GM23338 (cell line): ENCODE results near the gene OR5A1. TPM values are rescaled to one million over a fixed set of nuclear protein-coding genes. Genes with fewer than 3 reads are reported as not detected.

Experiments
- polyA plus RNA-seq: library from polyadenylated mRNA; unstranded; fragments of >200 nt; fragmentation: Nextera tagmentation; extraction: Ambion mirVana; gene quantifications from 2 replicates; pipeline ENCODE4 v1.2.1, GENCODE V29; 2016
- total RNA-seq: library from RNA; depleted of rRNA; stranded (reverse); fragments of >200 nt; shearing (Covaris generic); gene quantifications from 2 replicates; pipeline ENCODE4 v1.2.3, GENCODE V29; 2014; rRNA removed

Gene OR5A1
- total and polyA plus RNA-seq, 2 experiments from 2014 or later, result 0.03 TPM; not detected in 1

Other genes starting within 250 kb of the OR5A1 start
- not detected in 2 replicates for gene MPEG1, start 223.5 kb upstream of the OR5A1 start, total RNA-seq
- 0.07 TPM in 1 of 2 replicates, not detected in the other for gene MPEG1, start 223.5 kb upstream of the OR5A1 start, polyA plus RNA-seq
- gene OR5AN1, start 77.6 kb upstream of the OR5A1 start, total RNA-seq, result not detected in 2 replicates
- gene OR5AN1, start 77.6 kb upstream of the OR5A1 start, polyA plus RNA-seq, result not detected in 2 replicates
- not detected in 2 replicates for gene OR5A2, start 10.1 kb upstream of the OR5A1 start, total RNA-seq
- gene OR5A2, start 10.1 kb upstream of the OR5A1 start, polyA plus RNA-seq, result not detected in 2 replicates
- gene OR4D6, start 20.5 kb downstream of the OR5A1 start, total RNA-seq, result not detected in 2 replicates
- gene OR4D6, start 20.5 kb downstream of the OR5A1 start, polyA plus RNA-seq, result not detected in 2 replicates
- not detected in 2 replicates for gene OR4D10, start 36.8 kb downstream of the OR5A1 start, total RNA-seq
- gene OR4D10, start 36.8 kb downstream of the OR5A1 start, polyA plus RNA-seq, result not detected in 2 replicates
- gene OR4D11, start 67.1 kb downstream of the OR5A1 start, total RNA-seq, result not detected in 2 replicates
- gene OR4D11, start 67.1 kb downstream of the OR5A1 start, polyA plus RNA-seq, result not detected in 2 replicates
- gene OR4D9, start 75.1 kb downstream of the OR5A1 start, total RNA-seq, result not detected in 2 replicates
- gene OR4D9, start 75.1 kb downstream of the OR5A1 start, polyA plus RNA-seq, result not detected in 2 replicates
- gene OSBP, start 179.3 kb downstream of the OR5A1 start, total RNA-seq, result 35.7 and 39.3 TPM in 2 replicates
- 11.0 and 13.1 TPM in 2 replicates for gene OSBP, start 179.3 kb downstream of the OR5A1 start, polyA plus RNA-seq
- gene PATL1, start 232.6 kb downstream of the OR5A1 start, total RNA-seq, result 19.6 and 20.8 TPM in 2 replicates
- 12.3 and 12.9 TPM in 2 replicates for gene PATL1, start 232.6 kb downstream of the OR5A1 start, polyA plus RNA-seq